H9 (cell line): Measurements from ENCODE around the gene PFKP. TPM values are rescaled to one million over a fixed set of nuclear protein-coding genes. Genes with fewer than 3 reads are reported as not detected.

ENCODE experiments used
- DNase-seq: peaks from one replicate; pipeline ENCODE4 v3.0.0-alpha.2; 2017
- H2AFZ ChIP-seq: one replicate; pipeline ENCODE4 v1.6.1; 2013; ENCODE audit warnings: mild to moderate bottlenecking, low read length, control low read depth, moderate library complexity
- H2AK5ac ChIP-seq: 2 replicates; pipeline ENCODE4 v1.6.1; 2013; ENCODE audit warnings: low read length, control low read depth, mixed read lengths; ENCODE audit not compliant: insufficient read length
- H2BK120ac ChIP-seq: one replicate; pipeline ENCODE4 v1.6.1; 2013; ENCODE audit warnings: low read depth, mild to moderate bottlenecking, low read length, control low read depth, inconsistent platforms; ENCODE audit not compliant: poor library complexity, severe bottlenecking
- H2BK12ac ChIP-seq: 2 replicates; pipeline ENCODE4 v1.6.1; 2013; ENCODE audit warnings: low read length, control low read depth, mixed read lengths, low read depth; ENCODE audit not compliant: insufficient read length
- H2BK15ac ChIP-seq: 2 replicates; pipeline ENCODE4 v1.6.1; 2013; ENCODE audit warnings: low read depth, low read length, control low read depth
- H2BK20ac ChIP-seq: one replicate; pipeline ENCODE4 v1.6.1; 2013; ENCODE audit warnings: low read depth, mild to moderate bottlenecking, low read length, control low read depth, inconsistent platforms; ENCODE audit not compliant: poor library complexity, severe bottlenecking
- H2BK5ac ChIP-seq: 2 replicates; pipeline ENCODE4 v1.6.1; 2013; ENCODE audit warnings: low read length, control low read depth, mixed read lengths; ENCODE audit not compliant: insufficient read length
- H3K14ac ChIP-seq: 2 replicates; pipeline ENCODE4 v1.6.1; 2013; ENCODE audit warnings: low read length, control low read depth; ENCODE audit not compliant: insufficient read depth
- H3K18ac ChIP-seq: 2 replicates; pipeline ENCODE4 v1.6.1; 2013; ENCODE audit warnings: low read depth, mild to moderate bottlenecking, mixed read lengths, low read length, control low read depth; ENCODE audit not compliant: insufficient read length
- H3K23ac ChIP-seq: 2 replicates; pipeline ENCODE4 v1.6.1; 2013; ENCODE audit warnings: low read length, control low read depth, mixed read lengths, low read depth; ENCODE audit not compliant: insufficient read length
- H3K23me2 ChIP-seq: 2 replicates; pipeline ENCODE4 v1.6.1; 2013; ENCODE audit warnings: low read depth, mild to moderate bottlenecking, mixed read lengths, low read length, control low read depth; ENCODE audit not compliant: insufficient read length, poor library complexity, severe bottlenecking
- H3K27ac ChIP-seq: 2 replicates; pipeline ENCODE4 v1.5.1; 2013; ENCODE audit warnings: low read length, control low read depth, mixed read lengths, low read depth; ENCODE audit not compliant: insufficient read length
- H3K27me3 ChIP-seq: 2 replicates; pipeline ENCODE4 v1.6.1; 2013; ENCODE audit warnings: low read length, control low read depth, inconsistent platforms; ENCODE audit not compliant: insufficient read depth
- H3K4ac ChIP-seq: 2 replicates; pipeline ENCODE4 v1.6.1; 2013; ENCODE audit warnings: low read depth, mild to moderate bottlenecking, control low read depth, inconsistent platforms, low read length, moderate library complexity
- H3K4me1 ChIP-seq: 2 replicates; pipeline ENCODE4 v1.6.1; 2013; ENCODE audit warnings: low read length, control low read depth, inconsistent platforms; ENCODE audit not compliant: insufficient read depth
- H3K4me2 ChIP-seq: 2 replicates; pipeline ENCODE4 v1.6.1; 2013; ENCODE audit warnings: low read length, control low read depth, mixed read lengths; ENCODE audit not compliant: insufficient read length, insufficient read depth
- H3K56ac ChIP-seq: 2 replicates; pipeline ENCODE4 v1.6.1; 2013; ENCODE audit warnings: low read depth, mild to moderate bottlenecking, mixed read lengths, low read length, control low read depth; ENCODE audit not compliant: insufficient read length
- H3K79me1 ChIP-seq: 2 replicates; pipeline ENCODE4 v1.6.1; 2013; ENCODE audit warnings: low read depth, mild to moderate bottlenecking, moderate library complexity, low read length, control low read depth, inconsistent platforms; ENCODE audit not compliant: insufficient read depth, poor library complexity, severe bottlenecking
- H3K79me2 ChIP-seq: 2 replicates; pipeline ENCODE4 v1.6.1; 2013; ENCODE audit warnings: low read length, control low read depth, inconsistent platforms; ENCODE audit not compliant: insufficient read depth
- H3K9ac ChIP-seq: 2 replicates; pipeline ENCODE4 v1.6.1; 2013; ENCODE audit warnings: low read length, control low read depth, mixed read lengths; ENCODE audit not compliant: insufficient read length; ENCODE audit errors: extremely low read depth
- H3K9me3 ChIP-seq: one replicate; pipeline ENCODE4 v1.6.1; 2013; ENCODE audit warnings: low read depth, low read length, inconsistent platforms; ENCODE audit not compliant: control insufficient read depth
- H3T11ph ChIP-seq: one replicate; pipeline ENCODE4 v1.6.1; 2013; ENCODE audit warnings: mild to moderate bottlenecking, low read length, control low read depth, inconsistent platforms
- H4K20me1 ChIP-seq: one replicate; pipeline ENCODE4 v1.6.1; 2013; ENCODE audit not compliant: control insufficient read depth, insufficient read length, insufficient read depth
- H4K5ac ChIP-seq: 2 replicates; pipeline ENCODE4 v1.6.1; 2013; ENCODE audit warnings: low read depth, mild to moderate bottlenecking, mixed read lengths, low read length, control low read depth; ENCODE audit not compliant: insufficient read length
- H4K8ac ChIP-seq: replicated peaks from 2 replicates; pipeline ENCODE4 v1.6.1; 2013; ENCODE audit warnings: low read length, control low read depth, mixed read lengths, low read depth; ENCODE audit not compliant: insufficient read length
- H4K91ac ChIP-seq: 2 replicates; pipeline ENCODE4 v1.6.1; 2013; ENCODE audit warnings: low read depth, mild to moderate bottlenecking, moderate library complexity, mixed read lengths, low read length, control low read depth; ENCODE audit not compliant: insufficient read length
- H3K27ac Mint-ChIP-seq, 3 experiments: 2 replicates in 2 of 3; 3 replicates in 1 of 3; pipeline ENCODE4 v1.8.0; 2020 to 2021; ENCODE audit warnings: mixed read lengths in 3 of 3, mild to moderate bottlenecking in 1 of 3, moderate library complexity in 1 of 3
- H3K27me3 Mint-ChIP-seq: 2 replicates; pipeline ENCODE4 v1.8.0; 2021; ENCODE audit warnings: low read depth, mild to moderate bottlenecking, moderate library complexity, mixed read lengths
- H3K36me3 Mint-ChIP-seq, 3 experiments: 2 replicates in 2 of 3; 3 replicates in 1 of 3; pipeline ENCODE4 v1.8.0; 2020 to 2021; ENCODE audit warnings: low read depth in 3 of 3, mixed read lengths in 3 of 3; ENCODE audit not compliant: insufficient read depth in 1 of 3
- H3K4me1 Mint-ChIP-seq, 2 experiments: 2 replicates each; pipeline ENCODE4 v1.8.0; 2020; ENCODE audit warnings: mixed read lengths in 2 of 2
- H3K4me3 Mint-ChIP-seq, 2 experiments: 2 replicates in 1 of 2; 3 replicates in 1 of 2; pipeline ENCODE4 v1.8.0; 2020 to 2021; ENCODE audit warnings: mild to moderate bottlenecking in 2 of 2, mixed read lengths in 2 of 2, moderate library complexity in 1 of 2
- H3K9me3 Mint-ChIP-seq, 2 experiments: 2 replicates in 1 of 2; 3 replicates in 1 of 2; pipeline ENCODE4 v1.8.0; 2020; ENCODE audit warnings: mild to moderate bottlenecking in 2 of 2, mixed read lengths in 2 of 2, moderate library complexity in 1 of 2
- CTCF ChIP-seq: fragments of 200-600 bp; sonication (generic); conservative IDR thresholded peaks from 3 replicates; pipeline ENCODE4 v1.8.0; 2021; ENCODE audit warnings: antibody characterized with exemption, mild to moderate bottlenecking
- WGBS: extraction: QIAGEN DNeasy Blood & Tissue Kit; methylation state at CpG from one replicate; pipeline ENCODE4 v1.1.7; 2013; ENCODE audit warnings: missing lambda C conversion rate, low lambda C conversion rate, mixed read lengths; ENCODE audit not compliant: insufficient read length; ENCODE audit errors: extremely low coverage; 5-methylcytosine and 5-hydroxymethylcytosine counted together
- total RNA-seq: library from RNA; stranded (reverse); gene quantifications from 2 replicates; pipeline ENCODE4 v1.2.1, GENCODE V29; 2021

The PFKP gene
- total RNA-seq, 1 experiment from 2014 or later: 145 TPM

DNA sequence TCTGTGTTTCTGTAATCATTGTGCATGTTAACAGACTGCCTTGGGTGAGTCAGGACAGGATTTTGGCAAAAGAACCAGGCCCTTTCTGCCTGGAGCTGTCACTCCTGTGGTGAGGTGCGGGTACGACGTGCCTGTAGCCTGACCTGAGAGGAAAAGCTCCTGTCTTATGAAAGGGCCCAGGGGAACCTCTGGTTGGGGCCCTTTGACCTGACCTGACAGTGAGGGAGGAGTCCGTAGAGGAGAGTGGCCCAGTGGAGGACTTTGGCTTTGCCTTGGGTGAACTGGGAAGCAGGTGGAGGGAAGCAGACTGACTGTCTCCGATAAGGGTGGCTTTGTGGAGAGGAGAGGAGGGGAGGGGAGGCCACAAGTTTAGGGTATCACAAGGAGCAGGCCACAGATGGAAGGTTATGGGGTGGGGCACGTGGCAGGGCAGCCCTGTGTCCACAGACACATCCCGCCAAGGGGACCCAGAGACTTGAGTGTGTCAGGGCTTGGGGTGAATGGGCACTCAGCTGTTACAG, 6.9 kb downstream of the PFKP start:
- Histone ChIP-seq H4K20me1 (no peaks in the 10 kb centered on the region), H3K27ac (no peak overlapping the region), H2BK20ac (no peak overlapping the region)

More for the DNA sequence above, 6.9 kb downstream of the PFKP start:
- Histone ChIP-seq H3K79me2 (peaks cover 37% of the 10 kb centered on the region), H4K5ac (no peak overlapping the region), H2AFZ (no peak overlapping the region), H3K79me1 (peaks cover 10% of the 10 kb centered on the region), H3K23me2 (no peaks in the 10 kb centered on the region), H3K4me2 (no peak overlapping the region), H3K56ac (no peak overlapping the region), H3K4me1 (peaks cover 12% of the 10 kb centered on the region), H3K14ac (no peak overlapping the region), H4K91ac (no peak overlapping the region), H3K18ac (no peak overlapping the region), H3K27me3 (no peaks in the 10 kb centered on the region), H2BK5ac (no peak overlapping the region), H3K9ac (no peak overlapping the region), H3T11ph (no peak overlapping the region), H3K23ac (no peak overlapping the region), H4K8ac (no peak overlapping the region), H2BK12ac (no peak overlapping the region), H3K9me3 (no peaks in the 10 kb centered on the region), H2BK120ac (no peak overlapping the region), H2AK5ac (no peak overlapping the region), H3K4ac (no peak overlapping the region), H2BK15ac (no peak overlapping the region)
- no peaks in the 10 kb centered on the region for H3K27me3 Mint-ChIP-seq
- H3K36me3 Mint-ChIP-seq: peaks cover 18 to 42% (median 37%) of the 10 kb centered on the region in 3 experiments
- peak overlapping the region in 2 of 3 experiments; percentile 46 to 89; a peak in 3 of 7 replicates for H3K27ac Mint-ChIP-seq
- peaks cover 73 to 78% of the 10 kb centered on the region in 2 experiments for H3K4me1 Mint-ChIP-seq
- no CpG with 5 or more reads among the region's 7 CpGs for WGBS
- TF ChIP-seq CTCF: no peak
- H3K9me3 Mint-ChIP-seq: no peaks in the 10 kb centered on the region
- no peak for DNase-seq
- H3K4me3 Mint-ChIP-seq: no peak overlapping the region
